22Rv1 (cell line): ENCODE measurements around the gene SEC61A2.

Experiments used
- CTCF ChIP-seq: fragments of 450-650 bp; IDR thresholded peaks from 2 replicates; pipeline ENCODE4 v1.5.1; 2017; ENCODE audit warnings: mild to moderate bottlenecking
- ZFX ChIP-seq: fragments of 450-650 bp; IDR thresholded peaks from 2 replicates; pipeline ENCODE4 v1.6.1; 2017; ENCODE audit warnings: antibody characterized with exemption, borderline replicate concordance

GRCh38 chr10:12212454-12212853 is 83.0 kb downstream of the SEC61A2 start:
- TF ChIP-seq CTCF (no peak), ZFX (no peak)
